Lung (tissue), 12 donors: ENCODE measurements around the gene TMPRSS7. TPM values are rescaled to one million over a fixed set of nuclear protein-coding genes. Genes with fewer than 3 reads are reported as not detected.

Source experiments
- ATAC-seq: fragments of 200-7000 bp; cut with Tn5 transposase; one replicate; pipeline ENCODE4 v1.9.1; 2020; ENCODE audit warnings: moderate number of reproducible peaks; ENCODE audit not compliant: insufficient read depth, low FRiP score
- DNase-seq, 3 donors: peaks; one replicate each; pipeline ENCODE4 v3.0.0-alpha.2; 2013 to 2017
- H3K27ac ChIP-seq, 2 donors: one replicate each; pipeline ENCODE4 v1.5.1; 2013; ENCODE audit warnings: mild to moderate bottlenecking in 2 of 2, moderate library complexity in 2 of 2, control low read depth in 1 of 2, inconsistent platforms in 1 of 2, low read depth in 1 of 2, low read length in 1 of 2
- H3K27me3 ChIP-seq, 3 donors: one replicate each; pipeline ENCODE4 v1.5.1; 2013; ENCODE audit warnings: low read length in 2 of 3; ENCODE audit not compliant: control insufficient read depth in 3 of 3, insufficient read depth in 3 of 3
- H3K36me3 ChIP-seq, 4 donors: one replicate each; pipeline ENCODE4 v1.5.1; 2013; ENCODE audit warnings: low read length in 4 of 4, mild to moderate bottlenecking in 1 of 4, moderate library complexity in 1 of 4; ENCODE audit not compliant: control insufficient read depth in 4 of 4, insufficient read depth in 4 of 4
- H3K4me1 ChIP-seq, 5 donors: one replicate each; pipeline ENCODE4 v1.5.1; 2013; ENCODE audit warnings: low read length in 5 of 5, mild to moderate bottlenecking in 2 of 5, moderate library complexity in 1 of 5; ENCODE audit not compliant: control insufficient read depth in 5 of 5, insufficient read depth in 5 of 5
- H3K4me3 ChIP-seq: one replicate; pipeline ENCODE4 v1.5.1; 2013; ENCODE audit warnings: mild to moderate bottlenecking, control low read depth, moderate library complexity
- H3K9ac ChIP-seq, 2 donors: one replicate each; pipeline ENCODE4 v1.5.1; 2013; ENCODE audit warnings: low read length in 2 of 2, control low read depth in 1 of 2; ENCODE audit not compliant: insufficient read depth in 1 of 2
- H3K9me3 ChIP-seq, 4 donors: one replicate each; pipeline ENCODE4 v1.5.1; 2013; ENCODE audit warnings: low read length in 3 of 4, mild to moderate bottlenecking in 1 of 4, moderate library complexity in 1 of 4; ENCODE audit not compliant: control insufficient read depth in 4 of 4, insufficient read depth in 3 of 4
- WGBS, 2 donors: extraction: QIAGEN DNeasy Blood & Tissue Kit; methylation state at CpG; one replicate each; pipeline ENCODE4 v1.1.7; 2013; 5-methylcytosine and 5-hydroxymethylcytosine counted together
- polyA plus RNA-seq, 2 donors: library from polyadenylated mRNA; stranded (reverse); fragments of 200-250 nt; gene quantifications; one replicate each; pipeline ENCODE4 v1.2.1, GENCODE V29; 2013
- total RNA-seq, 2 donors: library from RNA; depleted of rRNA in 1 of 2; stranded (reverse); fragments of >200 nt in 1 of 2; gene quantifications; one replicate each; pipeline ENCODE4 v1.2.1, GENCODE V29; 2014 to 2021
- TF ChIP-seq, protein P1 (sequence below): IDR thresholded peaks from 2 replicates; pipeline ENCODE4 v1.5.1; 2012; ENCODE audit warnings: mild to moderate bottlenecking; ENCODE audit errors: control extremely low read depth, extremely low read depth
- donor health status: control.
- donor health status: control.
- donor health status: Bipolar disorder and iron deficiency.
- donor health status: healthy.
- donor health status: DM: yes; HTN: yes; CAD: no.

The TMPRSS7 gene
- total and polyA plus RNA-seq, 4 donors, result 0.09 to 0.31 (median 0.17) TPM

DNA sequence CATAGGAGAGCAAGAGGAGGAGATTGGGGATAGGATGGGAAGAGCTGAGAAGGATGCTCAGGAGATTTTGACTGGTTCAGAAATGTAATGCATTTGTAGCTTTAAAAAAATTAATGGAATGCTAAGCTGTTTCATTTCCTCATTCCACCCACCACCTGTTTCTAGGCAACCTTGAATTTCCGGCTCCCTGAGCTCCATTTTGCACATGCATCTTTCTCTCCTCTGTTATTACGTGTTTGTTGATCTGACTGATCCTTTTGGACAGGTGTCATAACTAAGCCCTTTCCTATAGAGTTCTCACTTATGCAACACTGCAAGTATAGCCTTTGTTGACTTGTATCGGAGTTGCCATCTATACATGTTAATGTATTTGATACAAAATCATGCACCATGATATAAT is 4.3 kb downstream of the TMPRSS7 start:
- H3K27me3 ChIP-seq, result no peaks in the 10 kb centered on the region

DNA sequence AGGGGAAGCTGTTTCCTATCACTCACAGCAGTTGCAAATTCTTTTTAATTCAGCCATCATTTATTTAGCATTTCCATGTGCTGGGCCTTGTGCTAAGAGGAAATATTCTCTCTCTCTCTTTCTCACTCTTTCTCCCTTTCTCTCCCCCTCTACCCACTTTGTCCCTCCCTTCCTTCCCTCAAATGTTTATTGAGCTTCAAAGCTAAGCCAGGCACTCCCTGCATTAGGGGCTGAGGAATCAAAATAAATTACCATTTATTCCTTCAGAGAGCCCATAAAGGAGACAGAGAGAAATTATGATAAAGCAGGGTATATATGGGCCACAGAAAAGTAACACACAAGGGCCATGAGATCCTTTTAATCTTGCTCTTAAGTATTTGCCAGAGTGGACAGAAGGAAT is 6.8 kb downstream of the TMPRSS7 start:
- H3K4me1 ChIP-seq, result no peaks in the 10 kb centered on the region
- H3K9me3 ChIP-seq, result no peaks in the 10 kb centered on the region
- H3K36me3 ChIP-seq, result no peaks in the 10 kb centered on the region
- ATAC-seq (no peak), DNase-seq (no peak)
- TF ChIP-seq, protein P1, sequence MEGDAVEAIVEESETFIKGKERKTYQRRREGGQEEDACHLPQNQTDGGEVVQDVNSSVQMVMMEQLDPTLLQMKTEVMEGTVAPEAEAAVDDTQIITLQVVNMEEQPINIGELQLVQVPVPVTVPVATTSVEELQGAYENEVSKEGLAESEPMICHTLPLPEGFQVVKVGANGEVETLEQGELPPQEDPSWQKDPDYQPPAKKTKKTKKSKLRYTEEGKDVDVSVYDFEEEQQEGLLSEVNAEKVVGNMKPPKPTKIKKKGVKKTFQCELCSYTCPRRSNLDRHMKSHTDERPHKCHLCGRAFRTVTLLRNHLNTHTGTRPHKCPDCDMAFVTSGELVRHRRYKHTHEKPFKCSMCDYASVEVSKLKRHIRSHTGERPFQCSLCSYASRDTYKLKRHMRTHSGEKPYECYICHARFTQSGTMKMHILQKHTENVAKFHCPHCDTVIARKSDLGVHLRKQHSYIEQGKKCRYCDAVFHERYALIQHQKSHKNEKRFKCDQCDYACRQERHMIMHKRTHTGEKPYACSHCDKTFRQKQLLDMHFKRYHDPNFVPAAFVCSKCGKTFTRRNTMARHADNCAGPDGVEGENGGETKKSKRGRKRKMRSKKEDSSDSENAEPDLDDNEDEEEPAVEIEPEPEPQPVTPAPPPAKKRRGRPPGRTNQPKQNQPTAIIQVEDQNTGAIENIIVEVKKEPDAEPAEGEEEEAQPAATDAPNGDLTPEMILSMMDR, result no peak
- H3K27ac ChIP-seq, result no peak overlapping the region
- no peaks in the 10 kb centered on the region for H3K27me3 ChIP-seq
- no peak overlapping the region for H3K4me3 ChIP-seq
- H3K9ac ChIP-seq, result no peak overlapping the region

More for the DNA sequence above, 4.3 kb downstream of the TMPRSS7 start:
- peak in 2 of 3 donors; percentile 21 to 33 for DNase-seq
- TF ChIP-seq, protein P1, result no peak
- Histone ChIP-seq H3K9me3 (no peaks in the 10 kb centered on the region), H3K36me3 (no peaks in the 10 kb centered on the region), H3K4me1 (no peaks in the 10 kb centered on the region), H3K9ac (no peak overlapping the region), H3K4me3 (no peak overlapping the region), H3K27ac (no peak overlapping the region)
- ATAC-seq, result no peak
- WGBS, 2 donors, result 68 to 85% methylated on average over 3 of the region's 3 CpGs

DNA sequence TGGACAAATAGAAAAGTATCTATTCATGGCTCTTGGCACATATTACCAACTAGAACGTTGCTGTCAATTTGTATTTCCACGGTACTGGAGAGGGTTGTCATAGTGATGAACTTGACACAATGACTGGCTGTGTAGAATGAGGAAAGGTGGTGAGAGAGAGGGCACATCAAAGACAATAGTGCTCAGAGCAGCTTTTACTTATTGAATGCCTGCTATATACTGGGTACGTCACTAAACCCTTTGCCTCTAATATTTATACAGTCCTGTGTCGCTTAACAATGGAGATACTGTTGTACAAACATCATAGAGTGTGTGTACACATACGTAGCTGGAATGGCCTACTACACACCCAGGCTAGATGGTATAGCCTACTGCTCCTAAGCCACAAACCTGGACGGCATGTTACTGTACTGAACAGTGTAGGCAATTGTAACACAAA is 8.3 kb downstream of the TMPRSS7 start:
- no peak overlapping the region for H3K9ac ChIP-seq
- no peak overlapping the region for H3K4me3 ChIP-seq
- H3K27me3 ChIP-seq, result no peaks in the 10 kb centered on the region
- H3K4me1 ChIP-seq, result no peaks in the 10 kb centered on the region
- DNase-seq (peak in 2 of 3 donors; percentile 27 to 29), ATAC-seq (no peak)
- H3K36me3 ChIP-seq, result no peaks in the 10 kb centered on the region
- TF ChIP-seq, protein P1, result no peak
- no peak overlapping the region for H3K27ac ChIP-seq
- H3K9me3 ChIP-seq, result no peaks in the 10 kb centered on the region
- WGBS, 2 donors, result 71 to 84% methylated on average over 6 of the region's 6 CpGs

DNA sequence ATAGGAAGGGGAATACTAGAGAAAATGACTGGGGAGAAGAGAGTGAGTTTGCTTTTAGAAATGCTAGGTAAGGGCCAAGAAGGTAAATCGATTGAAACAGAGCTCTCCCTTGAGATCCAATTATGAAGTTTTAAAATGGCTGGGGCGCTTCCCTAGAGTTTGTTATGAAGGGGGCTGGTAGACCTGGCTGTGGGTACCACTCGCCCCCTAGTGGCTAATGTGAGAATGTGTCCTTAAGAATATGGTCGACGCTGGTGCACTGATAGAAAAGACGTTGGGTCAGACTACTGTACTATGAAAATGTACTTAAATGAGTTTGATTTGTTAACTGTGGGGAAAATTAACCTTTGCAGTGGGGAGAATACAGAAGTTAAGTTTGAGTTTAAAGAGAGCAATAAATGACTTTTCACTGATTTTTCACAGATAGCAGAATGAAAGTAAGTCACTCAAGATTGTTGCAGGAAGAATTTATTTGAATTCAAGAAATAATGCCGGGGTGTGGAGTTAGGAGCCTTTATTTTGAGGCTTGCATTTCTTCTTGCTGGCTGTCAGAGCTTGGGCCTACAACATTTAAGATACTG is 9.2 kb downstream of the TMPRSS7 start:
- TF ChIP-seq, protein P1, result peak; percentile 46
- peak; percentile 68 to 88 (median 87) for DNase-seq
- H3K9ac ChIP-seq, result peak overlapping the region in 1 of 2 donors; percentile 23
- H3K27ac ChIP-seq, result no peak overlapping the region
- no peaks in the 10 kb centered on the region for H3K27me3 ChIP-seq
- WGBS, 2 donors, result 9 to 13% methylated on average over 7 of the region's 7 CpGs
- no peaks in the 10 kb centered on the region for H3K36me3 ChIP-seq
- H3K4me3 ChIP-seq, result no peak overlapping the region
- no peaks in the 10 kb centered on the region for H3K9me3 ChIP-seq
- ATAC-seq, result peak; percentile 88
- no peaks in the 10 kb centered on the region for H3K4me1 ChIP-seq
